ENCODE measurements around the gene POFUT1.

GRCh38 chr20:32218156-32218900 lies 10.6 kb downstream of the POFUT1 start:
- TF ChIP-seq CTCF (IDR thresholded peaks at IDR 0.05) (no peak), POLR2AphosphoS5 (IDR thresholded peaks at IDR 0.05) (no peak), POLR2A (IDR thresholded peaks at IDR 0.05) (no peak)

Measured in stomach (tissue), 4 donors.